ENCODE results near the gene TMEM184A.

TMEM184A gene

DNA sequence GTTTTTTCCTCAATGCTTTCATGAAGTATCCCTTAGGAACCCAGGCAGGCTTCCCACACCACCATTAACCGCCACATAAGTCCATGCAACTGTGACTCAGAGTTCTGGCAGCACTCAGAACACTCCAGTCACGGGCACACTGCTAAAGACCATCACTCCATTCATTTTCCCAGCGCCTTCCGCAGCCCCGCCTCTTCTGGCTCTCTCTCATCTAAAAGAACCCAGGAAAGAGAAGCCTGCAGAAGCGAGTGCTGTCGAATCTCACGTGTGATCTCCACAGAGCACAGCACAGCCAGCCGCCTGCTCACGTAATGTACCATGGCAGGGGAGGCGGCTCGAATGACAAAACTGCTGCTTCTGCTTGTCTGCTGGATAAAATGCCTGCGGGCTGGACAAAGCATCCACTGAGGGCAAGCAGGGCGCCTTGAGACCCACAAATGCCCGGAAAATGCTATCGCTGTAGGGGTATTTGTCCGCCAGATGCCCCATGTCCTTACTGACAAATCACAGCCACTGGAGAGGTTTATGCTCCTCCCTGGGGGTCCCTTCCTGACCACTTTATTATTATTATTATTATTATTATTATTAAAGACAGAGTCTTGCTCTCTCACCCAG lies 12.0 kb upstream of the TMEM184A start:
- no peak for DNase-seq (ENCODE audit: low read depth in 2 of 2)

DNA sequence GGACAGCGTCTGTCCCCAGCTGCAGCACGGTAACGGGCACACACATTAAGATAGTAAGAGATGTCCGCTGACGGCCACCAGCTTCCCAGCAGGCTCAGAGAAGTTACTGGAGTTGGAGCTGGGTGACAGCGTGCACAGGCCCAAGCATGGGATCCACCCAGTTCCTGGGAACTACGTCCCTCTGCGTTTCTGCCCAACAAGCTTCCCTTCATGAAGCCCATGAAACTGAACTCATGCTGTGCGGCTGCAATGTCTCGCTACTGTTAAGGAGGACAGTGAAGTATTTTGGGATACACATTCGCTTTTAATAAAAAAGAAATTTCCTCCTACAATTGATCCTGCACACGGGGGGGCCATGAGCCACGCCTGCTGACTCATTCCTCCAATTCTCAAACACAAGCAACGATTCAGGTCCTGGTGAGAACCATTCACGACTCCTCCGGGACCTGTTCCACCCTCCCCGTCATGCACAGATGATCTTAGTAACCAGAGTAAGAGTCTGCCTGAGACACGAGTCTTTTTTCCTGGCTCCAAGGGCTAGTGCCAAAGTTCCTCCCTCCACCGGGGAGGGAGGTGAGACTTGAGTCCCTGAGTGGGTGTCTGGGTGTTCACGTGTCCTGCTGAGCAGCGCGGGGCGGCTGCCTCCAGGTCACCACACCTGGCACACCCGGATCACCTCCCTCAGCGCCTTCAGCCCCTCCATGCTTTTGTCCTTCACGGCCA lies 11.2 kb upstream of the TMEM184A start:
- DNase-seq (ENCODE audit: low read depth in 2 of 2), result no peak

DNA sequence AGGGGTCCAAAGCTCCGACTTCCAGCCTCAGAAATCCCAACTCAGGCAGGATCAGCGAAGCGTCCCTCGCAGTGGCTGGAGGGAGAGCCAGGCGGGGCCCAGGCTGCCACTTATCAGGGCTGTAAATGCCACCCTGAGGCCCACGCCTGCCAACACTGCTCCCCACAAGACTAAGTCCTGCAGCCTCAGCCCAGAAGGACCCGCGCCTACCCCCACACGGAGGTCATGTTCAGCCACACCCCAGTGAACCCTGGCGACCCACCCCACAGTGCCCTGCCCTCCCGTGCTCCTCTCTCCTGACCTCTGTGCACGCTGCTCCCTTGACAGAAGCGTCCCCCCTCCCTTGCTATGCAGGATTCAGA lies 10.7 kb upstream of the TMEM184A start:
- no peak for DNase-seq (ENCODE audit: low read depth in 2 of 2)

DNA sequence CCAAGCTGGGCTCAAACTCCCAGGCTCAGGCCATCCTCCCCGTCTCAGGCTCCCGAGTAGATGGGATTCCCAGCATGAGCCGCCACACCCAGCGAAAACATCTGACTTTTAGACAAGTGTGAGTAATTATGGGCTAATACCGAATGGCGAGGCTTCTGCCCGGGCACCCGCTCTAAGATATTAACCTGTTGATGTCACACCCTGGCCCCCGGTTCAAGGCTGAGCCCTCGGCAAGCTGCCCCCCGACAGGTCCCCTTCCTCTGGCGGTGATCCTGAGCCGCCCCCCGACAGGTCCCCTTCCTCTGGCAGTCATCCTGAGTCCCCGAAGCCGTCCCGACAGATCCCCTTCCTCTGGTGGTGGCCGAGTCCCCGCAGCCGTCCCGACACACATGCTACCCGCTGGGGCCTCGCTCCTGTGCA lies 8.6 kb upstream of the TMEM184A start:
- no peak for DNase-seq (ENCODE audit: low read depth in 2 of 2)

DNA sequence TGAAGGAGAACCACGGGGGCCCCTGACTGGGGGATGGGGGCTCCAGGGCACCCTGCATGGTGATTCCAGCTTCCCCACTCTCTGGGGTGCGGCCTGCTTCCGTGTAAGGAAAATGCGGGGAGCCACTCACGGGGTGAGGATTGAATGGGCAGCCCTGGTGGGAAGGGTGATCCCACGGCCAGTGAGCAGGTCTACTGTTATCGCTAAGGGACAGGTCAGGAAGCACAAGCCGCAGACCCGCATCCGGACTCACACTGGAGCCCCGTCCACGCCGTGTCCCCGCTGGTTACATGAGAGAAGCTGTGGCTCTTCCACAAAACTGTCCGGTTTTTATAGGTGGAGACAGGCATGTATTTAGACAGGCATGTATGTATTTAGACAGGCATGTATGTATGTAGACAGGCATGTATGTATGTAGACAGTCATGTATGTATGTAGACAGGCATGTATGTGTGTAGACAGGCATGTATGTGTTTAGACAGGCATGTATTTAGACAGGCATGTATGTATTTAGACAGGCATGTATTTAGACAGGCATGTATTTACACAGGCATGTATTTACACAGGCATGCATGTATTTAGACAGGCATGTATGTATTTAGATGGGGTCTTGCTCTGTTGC lies 8.1 kb upstream of the TMEM184A start:
- DNase-seq (ENCODE audit: low read depth in 2 of 2), result no peak

DNA sequence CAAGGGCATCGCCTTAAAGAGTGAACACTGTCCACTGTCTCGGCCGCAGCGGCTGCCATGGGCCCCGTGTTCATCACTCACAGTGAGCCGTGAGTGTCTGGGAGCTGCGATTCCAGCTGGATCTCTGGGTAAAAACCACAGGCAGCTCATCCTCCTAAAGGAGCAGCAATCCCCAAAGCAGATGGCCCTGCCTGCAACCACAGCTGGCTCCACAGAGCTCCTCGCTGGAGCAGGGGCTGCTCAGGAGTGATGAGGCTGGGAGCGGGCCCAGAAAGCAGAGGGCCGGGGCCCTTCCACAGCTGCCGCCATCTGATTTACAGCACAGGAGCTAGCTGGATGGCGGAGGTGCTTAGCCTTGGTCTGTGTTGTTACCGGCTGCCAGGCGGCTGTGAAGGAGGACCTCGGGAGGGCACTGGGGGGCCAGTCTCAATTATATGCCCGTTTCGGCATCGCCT lies 6.6 kb upstream of the TMEM184A start:
- no peak for DNase-seq (ENCODE audit: low read depth in 2 of 2)

DNA sequence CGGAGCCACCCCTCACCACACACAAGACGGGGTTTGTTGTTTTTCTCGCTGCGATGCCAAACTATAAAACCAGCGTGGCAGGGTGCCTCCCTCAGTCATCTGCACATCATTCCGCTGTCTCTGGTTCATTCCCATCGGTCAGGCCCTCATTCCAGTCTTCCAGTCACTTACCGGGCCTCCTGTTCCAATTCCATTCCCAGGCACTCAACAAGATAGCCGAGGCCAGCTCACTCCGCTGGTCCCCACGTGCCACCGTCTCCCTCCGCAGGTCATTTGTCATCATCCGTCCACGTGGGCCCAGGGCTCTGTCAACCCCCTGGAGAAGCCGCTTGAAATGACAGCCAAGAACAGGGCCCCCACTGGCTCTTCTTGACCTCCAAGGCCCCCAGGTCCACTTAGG lies 6.1 kb upstream of the TMEM184A start:
- DNase-seq (ENCODE audit: low read depth in 2 of 2), result no peak

DNA sequence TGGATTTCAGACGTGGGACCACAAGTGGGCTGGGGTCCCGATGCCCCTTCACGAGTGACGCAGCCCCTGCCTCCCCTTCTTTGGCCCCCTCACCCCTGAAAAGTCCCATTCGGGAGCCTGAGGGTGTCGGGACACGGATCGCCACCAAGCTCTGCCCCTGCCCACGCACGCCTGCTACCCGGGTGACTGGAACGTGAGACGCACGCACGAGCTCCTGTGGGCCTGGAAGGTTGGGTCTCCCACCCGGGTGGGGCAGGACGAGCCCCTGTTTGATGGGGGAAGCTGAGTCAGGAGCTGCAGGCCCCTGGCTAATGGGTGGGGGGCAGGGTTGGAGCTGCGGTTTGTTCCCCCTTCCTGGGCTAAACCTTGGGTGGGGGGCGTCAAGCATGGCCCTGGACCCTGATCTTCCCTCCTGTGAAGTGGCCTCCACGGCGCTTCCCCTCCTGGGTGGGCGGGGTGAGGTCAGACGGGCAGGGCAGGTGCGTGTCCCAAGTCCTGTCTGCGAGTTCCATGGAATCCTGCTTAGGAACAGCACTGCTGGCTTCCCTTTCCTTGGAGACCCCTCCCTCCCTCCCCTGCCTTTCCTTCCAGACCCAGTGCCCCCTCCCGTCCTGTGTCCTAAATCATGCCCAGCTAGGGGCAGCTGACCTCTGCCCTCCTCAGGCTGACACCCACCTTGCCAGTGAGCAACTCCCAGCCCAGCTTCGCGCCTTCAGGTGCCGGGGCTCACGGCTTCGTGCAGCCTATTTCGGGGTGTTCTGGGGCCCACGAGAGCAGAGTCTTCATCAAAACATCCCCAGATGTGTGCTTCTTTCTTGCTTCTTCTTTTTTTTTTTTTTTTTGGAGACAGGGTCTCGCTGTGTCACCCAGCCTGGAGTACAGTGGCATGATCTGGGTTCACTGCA lies 5.3 kb upstream of the TMEM184A start:
- DNase-seq (ENCODE audit: low read depth in 2 of 2), result no peak

DNA sequence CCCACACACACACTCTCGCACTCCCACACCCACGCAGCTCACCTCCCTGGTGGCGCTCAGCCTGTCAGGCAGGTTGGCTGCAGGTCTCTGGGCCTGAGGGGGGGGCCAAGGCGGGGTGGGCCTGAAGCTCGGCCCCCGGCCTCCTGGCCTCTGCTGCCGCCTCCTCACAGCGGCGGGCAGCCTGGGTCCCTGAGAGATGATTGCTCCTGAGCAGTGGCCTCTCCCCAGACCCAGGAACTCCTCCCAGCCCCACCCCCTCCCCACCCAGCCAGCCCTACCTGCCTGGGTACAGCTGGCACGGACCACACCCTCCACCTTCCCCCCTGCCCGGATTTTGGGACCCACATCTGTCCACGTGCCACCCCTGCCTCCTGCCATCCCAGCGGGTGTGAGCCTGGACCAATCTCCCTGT lies 4.6 kb upstream of the TMEM184A start:
- no peak for DNase-seq (ENCODE audit: low read depth in 2 of 2)

DNA sequence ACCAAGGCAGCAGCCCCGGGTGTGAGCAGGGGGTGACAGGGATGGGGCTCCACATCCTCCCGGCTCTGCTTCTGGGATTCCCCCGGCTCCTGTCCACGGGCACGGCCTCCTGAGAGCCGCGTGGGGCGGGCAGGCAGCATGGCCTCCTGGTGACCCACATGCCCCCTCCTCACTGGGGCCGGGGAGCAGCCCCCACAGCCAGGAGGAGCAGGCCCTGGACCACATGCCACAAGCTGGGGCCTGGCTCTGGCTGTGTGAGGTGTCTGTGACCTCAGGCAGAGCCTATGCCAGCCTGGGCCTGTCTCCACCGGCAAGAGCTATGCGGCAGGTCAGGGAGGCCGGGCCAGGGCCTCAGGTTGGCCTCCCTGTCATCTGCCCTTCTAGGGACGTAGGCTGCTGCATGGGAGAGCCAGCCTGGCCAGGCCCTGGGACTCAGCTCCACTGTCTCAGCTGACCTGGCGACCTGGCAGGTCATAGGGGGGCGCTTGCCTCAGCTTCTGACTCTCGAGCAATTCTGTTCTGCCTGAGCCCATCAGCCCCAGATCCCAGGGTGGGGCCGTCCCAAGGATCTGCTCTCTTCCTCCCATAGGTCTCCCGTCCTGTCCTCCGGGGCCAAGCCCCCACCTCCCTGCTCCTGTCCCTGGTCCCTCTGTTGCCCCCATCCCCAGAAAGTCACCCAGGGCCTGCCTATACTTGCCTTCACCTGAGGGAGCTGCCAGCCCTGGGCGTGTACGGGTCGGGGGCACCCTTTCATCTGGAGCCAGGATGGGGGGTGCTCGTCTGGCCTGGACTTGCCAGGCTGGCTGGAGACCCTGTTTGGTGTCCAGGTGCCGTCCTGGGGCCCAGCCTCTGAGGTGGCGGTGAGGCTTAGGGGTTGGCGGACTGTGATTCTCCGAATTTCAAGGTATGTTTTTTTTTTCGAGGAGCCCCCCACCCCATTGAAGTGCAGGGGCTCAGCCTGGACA lies 3.9 kb upstream of the TMEM184A start:
- DNase-seq (ENCODE audit: low read depth in 2 of 2), result no peak

DNA sequence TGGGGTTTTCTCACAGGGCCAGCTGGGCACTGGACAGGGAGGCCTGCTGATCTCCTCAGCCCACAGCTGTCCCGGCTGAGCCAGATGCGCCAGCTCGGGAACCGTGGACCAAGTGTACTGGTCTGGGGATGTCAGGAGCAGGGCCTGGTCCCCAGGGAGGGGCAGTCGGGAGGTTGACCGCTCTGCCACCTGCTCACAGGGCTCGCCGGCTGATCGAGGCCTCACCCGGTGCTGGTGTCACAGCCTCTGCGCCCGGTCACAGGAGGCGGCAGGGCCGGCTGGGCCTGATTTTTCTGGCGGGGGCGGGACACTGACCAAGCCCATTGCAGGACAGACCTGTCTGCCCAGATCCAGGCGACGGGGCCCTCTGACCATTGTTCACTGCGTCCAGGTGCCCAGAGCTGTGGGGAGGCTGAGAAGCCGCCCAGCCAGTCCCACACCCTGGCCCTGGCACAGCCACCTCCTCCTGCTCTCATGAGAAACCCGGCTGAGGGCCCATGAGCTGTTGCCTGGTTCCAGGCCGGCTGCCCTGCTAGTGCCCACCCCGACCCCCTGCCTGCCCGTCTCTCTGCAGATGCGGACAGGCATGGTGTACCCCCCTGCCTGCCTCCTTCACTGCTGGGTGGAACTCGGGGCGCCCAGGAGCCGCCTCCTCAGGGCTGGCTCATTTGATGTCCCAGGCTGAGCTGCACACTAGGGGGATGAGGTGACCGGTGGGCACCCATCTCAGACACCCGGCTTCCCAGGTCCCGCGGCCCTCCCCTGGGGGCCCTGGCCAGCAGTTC lies 3.0 kb upstream of the TMEM184A start:
- DNase-seq (ENCODE audit: low read depth in 2 of 2), result no peak

DNA sequence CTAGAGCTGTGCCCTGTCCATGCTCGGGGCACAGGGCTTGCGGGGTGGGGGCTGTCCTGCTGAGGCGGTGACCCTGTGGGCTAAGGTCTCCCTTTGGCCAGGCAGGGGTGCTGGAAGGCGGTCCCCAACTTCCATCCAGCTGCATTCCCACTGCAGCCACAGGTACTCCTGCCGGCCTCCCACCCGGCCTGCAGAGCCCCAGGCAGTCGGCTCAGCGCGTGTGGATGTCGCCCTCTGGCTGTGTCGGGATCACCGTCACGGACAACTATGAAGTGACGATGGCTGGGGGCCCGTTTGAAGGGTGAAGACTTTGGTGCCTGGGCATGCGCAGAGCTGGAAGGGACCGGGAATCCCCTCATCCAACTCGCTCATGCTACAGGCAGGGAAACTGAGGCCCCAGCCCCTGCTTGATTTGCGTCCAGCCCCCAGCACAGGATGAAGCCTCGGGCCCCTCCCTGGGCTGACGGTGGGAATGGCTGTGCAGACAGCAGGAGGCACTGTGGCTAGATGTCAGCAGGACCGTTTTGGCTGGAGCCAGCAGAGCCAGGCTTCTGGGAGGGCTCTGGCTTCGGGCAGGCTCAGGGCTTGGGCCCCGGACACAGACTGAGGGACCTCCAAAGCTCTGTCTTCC lies 2.3 kb upstream of the TMEM184A start:
- no peak for DNase-seq (ENCODE audit: low read depth in 2 of 2)

DNA sequence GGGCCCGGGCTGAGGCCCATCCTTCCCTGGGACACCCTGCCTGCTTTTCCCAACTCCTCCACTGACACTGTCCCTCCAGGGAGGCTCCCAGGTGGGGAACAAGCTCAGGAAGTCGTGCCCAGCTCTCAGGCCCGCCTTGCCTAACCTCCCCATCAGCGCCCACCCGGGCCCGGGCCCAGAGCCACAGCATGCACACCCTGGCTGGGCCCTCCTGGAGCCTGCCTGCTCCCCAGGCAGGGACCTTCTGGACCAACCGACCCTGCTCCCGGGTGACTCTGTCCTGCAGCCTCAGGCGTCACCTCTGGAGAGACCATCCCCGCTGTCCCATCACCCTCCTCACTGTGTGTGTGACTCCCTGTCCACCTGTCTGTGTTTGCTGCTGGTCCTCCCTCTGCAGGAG lies 1.8 kb upstream of the TMEM184A start:
- no peak for DNase-seq (ENCODE audit: low read depth in 2 of 2)

DNA sequence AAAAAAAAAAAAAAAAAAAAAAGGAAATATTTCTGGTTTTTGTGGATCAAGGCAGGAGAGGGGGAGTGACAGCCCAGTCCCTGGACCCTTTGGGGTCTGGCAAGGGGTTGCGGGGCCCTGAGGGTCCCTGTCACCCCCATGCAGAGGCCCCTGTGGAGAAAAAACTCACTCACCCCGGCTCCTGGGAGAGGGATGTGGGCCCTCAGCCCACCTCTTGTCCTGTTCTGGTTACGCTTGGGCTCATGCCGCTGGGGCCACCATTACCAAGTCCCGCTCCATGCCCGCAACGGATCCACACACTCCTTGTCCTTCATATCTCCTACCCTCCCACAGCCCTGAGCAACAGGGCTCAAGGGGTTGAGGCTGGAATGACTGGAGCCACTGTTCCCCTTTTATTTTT lies 1.0 kb upstream of the TMEM184A start:
- no peak for DNase-seq (ENCODE audit: low read depth in 2 of 2)

DNA sequence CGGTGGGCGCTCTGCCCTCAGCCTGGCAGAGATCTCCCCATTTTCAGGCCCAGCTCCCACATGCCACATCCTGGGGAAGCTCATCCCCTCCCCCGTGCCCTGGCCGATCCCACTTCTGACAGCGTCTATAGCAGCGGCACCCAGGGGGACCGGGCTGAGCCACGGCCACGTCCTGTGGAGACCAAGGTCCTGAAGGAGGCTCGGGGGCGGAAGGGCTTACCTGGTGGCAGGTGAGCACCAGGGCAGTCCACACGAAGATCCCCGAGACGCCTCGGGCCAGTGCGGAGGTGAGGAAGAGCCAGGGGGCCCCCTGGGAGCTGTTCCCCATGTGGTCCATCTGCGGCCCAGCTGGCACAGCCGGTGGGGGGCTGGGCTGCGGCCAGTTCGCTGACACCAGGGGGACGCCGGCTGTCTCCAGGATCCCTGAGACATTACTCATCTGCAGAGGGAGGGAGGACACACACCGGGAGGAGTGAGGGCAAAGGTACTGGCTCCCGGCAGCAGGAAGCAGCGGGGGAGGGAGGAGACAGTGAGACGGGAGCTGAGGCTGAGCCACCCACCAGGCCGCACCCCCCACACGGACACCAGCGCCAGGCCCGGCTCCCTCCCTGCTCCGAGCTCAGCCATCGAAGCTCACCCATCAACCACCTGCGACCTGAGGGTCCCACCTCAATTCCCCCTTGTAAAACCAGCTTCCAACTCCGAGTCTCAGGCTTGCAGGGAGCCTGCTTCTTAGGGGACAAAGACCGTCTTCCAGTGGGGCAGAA lies 776 bp downstream of the TMEM184A start:
- no peak for DNase-seq (ENCODE audit: low read depth in 2 of 2)

DNA sequence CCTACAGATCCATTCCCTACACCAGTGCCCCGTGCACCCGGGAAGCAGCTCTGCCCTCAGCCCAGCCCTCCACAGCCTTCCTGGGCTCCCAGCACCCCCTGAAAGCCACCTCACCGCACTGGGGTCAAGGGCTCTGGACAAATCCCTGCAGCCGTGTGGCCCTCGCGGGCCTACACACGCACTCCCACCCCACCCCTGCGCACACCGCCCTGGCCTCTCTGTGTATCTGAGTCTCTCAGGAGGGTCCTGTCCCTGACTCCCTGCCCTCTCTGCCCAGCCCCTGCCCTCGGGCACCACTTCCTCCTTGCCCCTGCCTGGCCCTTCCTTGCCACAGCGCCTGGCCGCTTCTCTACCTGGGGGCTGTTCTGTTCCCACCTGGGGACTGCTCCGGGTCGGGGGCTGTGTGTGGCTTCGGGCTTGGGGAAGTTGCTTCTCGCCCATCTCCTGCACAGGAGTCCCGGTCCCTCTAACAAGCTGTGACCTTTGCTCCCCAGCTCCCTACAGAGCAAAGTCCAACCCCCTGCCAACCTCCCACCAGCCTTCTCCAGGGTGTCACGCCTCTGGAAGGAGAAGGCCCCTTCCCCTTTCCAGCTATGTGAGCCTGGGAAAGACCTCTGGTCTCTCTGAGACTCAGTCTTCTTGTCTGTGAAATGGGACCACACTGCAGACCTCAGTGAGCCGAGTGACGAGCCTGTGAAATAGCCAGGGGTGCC lies 1.5 kb downstream of the TMEM184A start:
- no peak for DNase-seq (ENCODE audit: low read depth in 2 of 2)

DNA sequence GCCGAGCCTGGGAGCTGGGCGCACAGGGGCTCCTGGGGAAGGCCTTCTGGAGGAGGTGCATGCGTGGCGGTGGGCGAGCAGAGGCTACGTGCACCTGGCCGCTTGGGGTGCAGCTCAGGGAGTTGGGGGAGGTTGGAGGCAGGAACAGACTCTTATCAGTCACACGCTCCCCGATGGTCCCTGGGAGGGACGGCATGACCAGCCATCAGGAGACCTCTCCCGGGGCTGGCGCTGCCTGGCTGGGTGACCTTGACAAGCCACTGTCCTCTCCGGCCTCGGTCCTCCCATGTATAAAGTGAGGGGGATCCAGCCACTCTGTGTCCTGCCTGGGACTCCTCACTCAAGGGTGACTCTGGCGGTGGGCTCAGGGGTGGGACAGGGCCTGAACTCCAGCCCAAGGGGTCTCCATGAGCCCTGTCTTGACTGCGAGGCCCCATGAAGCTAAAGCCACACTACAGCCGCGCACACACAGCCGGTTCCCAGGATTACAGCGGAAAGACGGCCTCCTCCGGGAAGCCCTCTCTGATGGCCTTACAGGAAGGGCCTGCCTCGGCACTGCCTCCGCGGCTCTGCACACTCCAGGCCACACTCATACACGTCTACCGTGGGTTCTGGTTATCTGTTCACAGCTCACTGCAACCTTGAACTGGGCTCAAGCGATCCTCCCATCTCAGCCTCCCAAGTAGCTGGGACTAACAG lies 2.3 kb downstream of the TMEM184A start:
- no peak for DNase-seq (ENCODE audit: low read depth in 2 of 2)

DNA sequence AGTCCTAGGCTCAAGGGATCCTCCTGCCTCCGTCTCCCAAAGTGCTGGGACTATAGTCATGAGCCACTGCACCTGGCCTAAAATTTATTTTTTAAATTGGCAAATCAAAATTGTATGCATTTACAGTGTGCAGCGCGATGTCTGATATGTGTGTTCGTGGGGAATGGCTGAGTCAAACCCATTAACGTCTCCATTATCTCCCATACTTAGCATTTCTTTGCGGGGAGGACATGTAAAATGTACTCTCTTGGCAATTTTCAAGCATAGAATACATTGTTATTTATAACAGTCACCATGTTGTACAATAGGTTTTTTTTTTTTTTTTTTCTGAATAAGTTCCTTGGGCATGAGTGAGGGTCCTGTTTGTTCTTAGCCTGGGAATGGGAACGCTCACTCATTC lies 3.8 kb downstream of the TMEM184A start:
- no peak for DNase-seq (ENCODE audit: low read depth in 2 of 2)

Data from stimulated activated CD8-positive, alpha-beta memory T cell treated with anti-CD3 and anti-CD28 coated beads, Interleukin-15, amount 100 ng/mL, for 48 hours (primary cell).